OCI-LY7 (cell line): ENCODE results near the gene TAGLN3. TPM values are rescaled to one million over a fixed set of nuclear protein-coding genes. Genes with fewer than 3 reads are reported as not detected.

Experiments used
- BruUV-seq: library from RNA; stranded (reverse); fragments of 400-500 nt; replicated peaks from 2 replicates; lab custom pipeline; 2021; lab: Mats Ljungman, UMichigan
- CTCF ChIA-PET: fragments of 300-600 bp; sonication (Branson Sonifier 250); formaldehyde crosslinking; loops from one replicate; lab custom pipeline; 2022; ENCODE audit warnings: antibody characterized with exemption; ENCODE audit not compliant: unreplicated experiment; lab: Charles Lee
- POLR2A ChIA-PET: fragments of 300-600 bp; sonication (Branson Sonifier 250); formaldehyde crosslinking; loops from one replicate; lab custom pipeline; 2022; ENCODE audit warnings: antibody characterized with exemption; lab: Charles Lee
- DNase-seq: peaks from one replicate; pipeline ENCODE4 v3.0.0-alpha.2; 2015; ENCODE audit warnings: low spot score
- H2AFZ ChIP-seq: fragments of 200-600 bp; sonication (generic), shearing (Covaris generic); 2 replicates; pipeline ENCODE4 v1.6.1; 2014; ENCODE audit warnings: mild to moderate bottlenecking, antibody characterized with exemption, low read length, moderate library complexity
- H3K27ac ChIP-seq: fragments of 200-600 bp; sonication (generic); 2 replicates; pipeline ENCODE4 v1.5.1; 2014; ENCODE audit warnings: mixed run types, low read depth, mild to moderate bottlenecking, moderate library complexity, low read length, inconsistent platforms; ENCODE audit not compliant: poor library complexity, severe bottlenecking
- H3K36me3 ChIP-seq: fragments of 200-600 bp; sonication (generic); 2 replicates; pipeline ENCODE4 v1.6.1; 2014; ENCODE audit warnings: mild to moderate bottlenecking, antibody characterized with exemption, low read length, moderate library complexity, mixed read lengths; ENCODE audit not compliant: insufficient read depth
- H3K4me1 ChIP-seq: fragments of 200-600 bp; sonication (generic); 2 replicates; pipeline ENCODE4 v1.5.1; 2014; ENCODE audit warnings: mild to moderate bottlenecking, low read length; ENCODE audit not compliant: insufficient read depth, poor library complexity, severe bottlenecking
- H3K4me2 ChIP-seq: fragments of 200-600 bp; sonication (generic); 2 replicates; pipeline ENCODE4 v1.6.1; 2014; ENCODE audit warnings: mild to moderate bottlenecking, low read length
- H3K4me3 ChIP-seq: fragments of 200-600 bp; sonication (generic); 2 replicates; pipeline ENCODE4 v1.5.1; 2014; ENCODE audit warnings: mild to moderate bottlenecking, low read depth, low read length; ENCODE audit not compliant: poor library complexity, severe bottlenecking
- H3K79me2 ChIP-seq: fragments of 200-600 bp; sonication (generic); 2 replicates; pipeline ENCODE4 v1.6.1; 2016; ENCODE audit warnings: low read depth, mild to moderate bottlenecking, low read length, moderate library complexity, mixed read lengths; ENCODE audit not compliant: insufficient read depth
- H3K9me2 ChIP-seq: fragments of 200-600 bp; sonication (generic); 2 replicates; pipeline ENCODE4 v1.6.1; 2016; ENCODE audit warnings: mild to moderate bottlenecking, low read length, mixed read lengths; ENCODE audit not compliant: insufficient read depth
- H3K9me3 ChIP-seq: fragments of 200-600 bp; sonication (generic); 2 replicates; pipeline ENCODE4 v1.6.1; 2014; ENCODE audit warnings: mild to moderate bottlenecking, mixed run types, low read length, mixed read lengths
- H4K20me1 ChIP-seq: fragments of 200-600 bp; sonication (generic); 2 replicates; pipeline ENCODE4 v1.6.1; 2014; ENCODE audit warnings: mild to moderate bottlenecking, antibody characterized with exemption, low read length, moderate library complexity, mixed read lengths; ENCODE audit not compliant: insufficient read depth
- EZH2phosphoT487 ChIP-seq: fragments of 200-600 bp; sonication (generic); IDR thresholded peaks from 2 replicates; pipeline ENCODE4 v1.6.1; 2018; ENCODE audit warnings: low read depth, borderline replicate concordance, mild to moderate bottlenecking, mixed run types, antibody characterized with exemption, low read length, moderate library complexity, mixed read lengths
- intact Hi-C: fragments of 100-400 bp; cut with micrococcal nuclease; formaldehyde crosslinking; loops from one replicate; pipeline ENCODE4 v1.10.0; 2022; ENCODE audit not compliant: unreplicated experiment
- total RNA-seq, 2 experiments: library from RNA; depleted of rRNA in 1 of 2; stranded (reverse); fragments of >200 nt in 1 of 2; shearing (Covaris generic) in 1 of 2; gene quantifications; 2 replicates each; pipeline ENCODE4 v1.2.3, GENCODE V29; 2014 to 2022
- TF ChIP-seq, protein P1 (sequence below): fragments of 200-600 bp; sonication (generic); conservative IDR thresholded peaks from 2 replicates; pipeline ENCODE4 v1.5.1; 2014; ENCODE audit warnings: mild to moderate bottlenecking, antibody characterized with exemption, low read length, moderate library complexity, mixed read lengths

Gene TAGLN3
- total RNA-seq, 2 experiments from 2014 or later = not detected

DNA sequence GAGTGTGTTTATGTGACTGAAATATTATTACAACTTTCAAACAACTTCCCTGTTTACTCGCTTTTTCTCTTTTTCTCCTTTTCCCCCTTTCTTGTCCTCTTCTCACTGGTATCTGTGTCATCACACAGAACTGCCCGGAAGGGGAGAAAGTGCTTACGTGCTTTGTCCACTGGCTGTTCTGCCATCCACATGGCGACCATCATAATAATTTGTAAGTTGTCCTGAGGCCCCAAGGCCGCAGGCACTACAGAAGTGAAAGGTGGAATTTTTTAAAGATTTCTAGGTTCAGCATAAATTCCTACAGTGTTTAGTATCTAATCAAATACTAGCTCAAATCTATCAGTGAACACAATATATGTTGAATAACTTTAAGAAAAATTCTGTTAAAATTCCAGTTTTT, 46.6 kb upstream of the TAGLN3 start:
- POLR2A ChIA-PET = interaction anchor here (1.5 kb wide), 1 partner anchor 9 kb away, joined by 8 read pairs; no protein-coding TSS in a partner anchor
- Histone ChIP-seq H3K79me2 (no peaks in the 10 kb centered on the region), H3K4me2 (no peak overlapping the region), H4K20me1 (no peaks in the 10 kb centered on the region), H3K27ac (no peak overlapping the region), H2AFZ (no peak overlapping the region), H3K36me3 (no peaks in the 10 kb centered on the region), H3K4me3 (no peak overlapping the region), H3K9me3 (no peaks in the 10 kb centered on the region), H3K9me2 (no peaks in the 10 kb centered on the region), H3K4me1 (no peaks in the 10 kb centered on the region)
- no peak for TF ChIP-seq EZH2phosphoT487
- TF ChIP-seq, protein P1, sequence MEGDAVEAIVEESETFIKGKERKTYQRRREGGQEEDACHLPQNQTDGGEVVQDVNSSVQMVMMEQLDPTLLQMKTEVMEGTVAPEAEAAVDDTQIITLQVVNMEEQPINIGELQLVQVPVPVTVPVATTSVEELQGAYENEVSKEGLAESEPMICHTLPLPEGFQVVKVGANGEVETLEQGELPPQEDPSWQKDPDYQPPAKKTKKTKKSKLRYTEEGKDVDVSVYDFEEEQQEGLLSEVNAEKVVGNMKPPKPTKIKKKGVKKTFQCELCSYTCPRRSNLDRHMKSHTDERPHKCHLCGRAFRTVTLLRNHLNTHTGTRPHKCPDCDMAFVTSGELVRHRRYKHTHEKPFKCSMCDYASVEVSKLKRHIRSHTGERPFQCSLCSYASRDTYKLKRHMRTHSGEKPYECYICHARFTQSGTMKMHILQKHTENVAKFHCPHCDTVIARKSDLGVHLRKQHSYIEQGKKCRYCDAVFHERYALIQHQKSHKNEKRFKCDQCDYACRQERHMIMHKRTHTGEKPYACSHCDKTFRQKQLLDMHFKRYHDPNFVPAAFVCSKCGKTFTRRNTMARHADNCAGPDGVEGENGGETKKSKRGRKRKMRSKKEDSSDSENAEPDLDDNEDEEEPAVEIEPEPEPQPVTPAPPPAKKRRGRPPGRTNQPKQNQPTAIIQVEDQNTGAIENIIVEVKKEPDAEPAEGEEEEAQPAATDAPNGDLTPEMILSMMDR = no peak
- CTCF ChIA-PET = no interaction called here
- no peak for DNase-seq
- no TSS peak for BruUV-seq
- intact Hi-C loops = no loop called here

DNA sequence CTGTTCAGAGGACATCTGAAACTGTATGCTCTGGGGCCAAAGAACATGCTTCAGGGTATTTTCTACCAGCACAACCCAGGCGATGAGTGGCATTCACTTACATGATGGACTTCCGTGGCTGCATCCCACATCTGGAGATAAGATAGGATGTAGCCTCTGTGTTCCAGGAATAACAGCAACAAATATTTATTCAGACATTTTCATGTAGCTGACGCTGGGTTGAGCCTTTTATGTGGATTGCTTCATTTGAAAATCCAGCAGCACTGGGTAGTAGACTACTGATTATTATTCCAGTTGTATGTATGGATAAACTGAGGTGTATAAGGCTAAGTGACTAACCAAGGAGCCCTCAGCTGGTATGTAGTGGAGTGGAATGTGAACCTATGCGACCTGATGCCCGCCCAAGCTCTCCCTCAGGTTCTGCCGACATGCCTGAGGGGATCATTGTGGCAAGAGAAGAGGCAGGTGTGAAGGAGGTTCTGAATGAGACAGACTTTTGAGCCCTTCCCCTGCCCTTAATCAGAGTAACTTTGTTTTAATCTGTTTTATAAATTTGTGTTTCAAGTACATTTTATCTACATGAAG, 45.8 kb upstream of the TAGLN3 start:
- Histone ChIP-seq H3K36me3 (no peaks in the 10 kb centered on the region), H3K4me2 (no peak overlapping the region), H3K4me3 (no peak overlapping the region), H3K4me1 (no peaks in the 10 kb centered on the region), H3K27ac (no peak overlapping the region), H3K9me3 (no peaks in the 10 kb centered on the region), H3K9me2 (no peaks in the 10 kb centered on the region), H4K20me1 (no peaks in the 10 kb centered on the region), H3K79me2 (no peaks in the 10 kb centered on the region), H2AFZ (no peak overlapping the region)
- DNase-seq = no peak
- BruUV-seq = no TSS peak
- ChIA-PET POLR2A (no interaction called here), CTCF (no interaction called here)
- intact Hi-C loops = no loop called here
- no peak for TF ChIP-seq EZH2phosphoT487
- TF ChIP-seq, protein P1 = no peak

DNA sequence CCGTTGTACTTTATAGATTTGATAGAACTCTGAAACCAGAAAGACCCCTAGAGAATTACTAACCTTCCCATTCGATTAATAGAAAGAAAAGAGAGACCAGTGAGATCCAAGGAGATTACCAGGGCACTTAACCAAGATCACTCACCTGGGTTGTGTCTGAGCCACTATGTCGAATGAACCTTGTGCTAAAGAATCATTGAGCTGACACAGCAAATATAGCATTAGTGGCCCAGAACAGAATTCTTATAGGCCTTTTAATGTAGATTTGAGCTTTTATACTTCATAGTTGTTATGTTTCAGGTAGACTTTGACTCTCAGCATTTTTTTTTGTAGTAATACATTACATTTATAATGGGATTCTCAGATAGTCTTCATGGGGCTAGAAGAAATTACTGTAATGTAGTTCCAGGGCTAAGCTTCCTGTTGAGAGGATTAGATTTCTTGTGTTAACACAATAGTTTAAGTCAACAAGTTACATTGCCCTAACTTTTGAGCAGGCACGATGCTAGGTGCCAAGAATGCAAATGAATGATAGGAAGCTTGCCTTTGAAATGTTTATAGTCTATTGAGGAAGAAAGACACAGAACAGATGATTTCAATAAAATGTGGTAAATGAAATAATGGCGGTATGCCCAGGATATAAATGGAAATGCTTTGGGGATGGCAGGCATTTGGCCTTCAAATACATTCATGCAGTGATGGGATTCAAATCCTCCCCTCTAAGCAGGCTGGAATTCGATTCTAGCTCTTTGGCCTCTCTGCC, 44.3 kb upstream of the TAGLN3 start:
- no peak overlapping the region for H3K27ac ChIP-seq
- no peaks in the 10 kb centered on the region for H3K4me1 ChIP-seq
- ChIA-PET POLR2A (interaction anchor here (0.5 to 0.6 kb wide), 2 partner anchors 13 to 113 kb away, joined by 3 read pairs; no protein-coding TSS in a partner anchor), CTCF (no interaction called here)
- no peaks in the 10 kb centered on the region for H3K79me2 ChIP-seq
- intact Hi-C loops = no loop called here
- no peaks in the 10 kb centered on the region for H3K9me3 ChIP-seq
- H3K9me2 ChIP-seq = no peaks in the 10 kb centered on the region
- no peak overlapping the region for H2AFZ ChIP-seq
- H3K36me3 ChIP-seq = no peaks in the 10 kb centered on the region
- H4K20me1 ChIP-seq = no peaks in the 10 kb centered on the region
- TF ChIP-seq, protein P1 = no peak
- no peak for TF ChIP-seq EZH2phosphoT487
- no peak for DNase-seq
- H3K4me3 ChIP-seq = no peak overlapping the region
- BruUV-seq = no TSS peak
- H3K4me2 ChIP-seq = no peak overlapping the region
